Caco-2 (cell line): ENCODE results near the gene DCP2. TPM values are rescaled to one million over a fixed set of nuclear protein-coding genes. Genes with fewer than 3 reads are reported as not detected.
A peak's percentile ranks its signal among the peaks of the same experiment; 100 is the strongest.

Experiments
- BruUV-seq: library from RNA; stranded (reverse); fragments of 400-500 nt; replicated peaks from 2 replicates; lab custom pipeline; 2021; lab: Mats Ljungman, UMichigan
- CTCF ChIA-PET: fragments of 300-600 bp; sonication (Branson Sonifier 250); formaldehyde crosslinking; loops from one replicate; lab custom pipeline; 2022; ENCODE audit warnings: antibody characterized with exemption; lab: Charles Lee
- POLR2A ChIA-PET: fragments of 300-600 bp; sonication (Branson Sonifier 250); formaldehyde crosslinking; loops from one replicate; lab custom pipeline; 2022; ENCODE audit warnings: antibody characterized with exemption; lab: Charles Lee
- DNase-seq, 2 experiments: peaks; one replicate each; pipeline versions ENCODE4 v3.0.0 to v3.0.0-alpha.2; 2020 to 2022
- H3K27me3 ChIP-seq: replicated peaks from 2 replicates; pipeline ENCODE4 v1.6.0; 2011; ENCODE audit warnings: low read length; ENCODE audit not compliant: control insufficient read depth, insufficient read depth
- H3K36me3 ChIP-seq: 2 replicates; pipeline ENCODE4 v1.5.1; 2011; ENCODE audit warnings: low read length; ENCODE audit not compliant: control insufficient read depth, insufficient read depth
- H3K4me1 ChIP-seq: fragments of 250-450 bp; sonication (Bioruptor Pico); 2 replicates; pipeline ENCODE4 v1.5.1; 2020; ENCODE audit warnings: mild to moderate bottlenecking
- H3K4me3 ChIP-seq: 2 replicates; pipeline ENCODE4 v1.5.1; 2011; ENCODE audit warnings: low read depth, mild to moderate bottlenecking, control low read depth, low read length
- H3K9me3 ChIP-seq: fragments of 250-450 bp; sonication (Bioruptor Pico); 2 replicates; pipeline ENCODE4 v1.5.1; 2020; ENCODE audit warnings: mild to moderate bottlenecking, moderate library complexity
- H3K27ac Mint-ChIP-seq: one replicate; pipeline ENCODE4 v1.8.0; 2022; ENCODE audit warnings: mixed read lengths; ENCODE audit not compliant: unreplicated experiment
- H3K27me3 Mint-ChIP-seq: one replicate; pipeline ENCODE4 v1.8.0; 2022; ENCODE audit warnings: mixed read lengths; ENCODE audit not compliant: insufficient read depth, unreplicated experiment
- H3K36me3 Mint-ChIP-seq: one replicate; pipeline ENCODE4 v1.8.0; 2022; ENCODE audit warnings: mild to moderate bottlenecking, mixed read lengths; ENCODE audit not compliant: insufficient read depth, unreplicated experiment
- H3K4me1 Mint-ChIP-seq: one replicate; pipeline ENCODE4 v1.8.0; 2022; ENCODE audit warnings: low read depth, mixed read lengths; ENCODE audit not compliant: unreplicated experiment
- H3K4me3 Mint-ChIP-seq: one replicate; pipeline ENCODE4 v1.8.0; 2022; ENCODE audit warnings: mild to moderate bottlenecking, moderate library complexity, mixed read lengths; ENCODE audit not compliant: unreplicated experiment
- H3K9me3 Mint-ChIP-seq: one replicate; pipeline ENCODE4 v1.8.0; 2022; ENCODE audit warnings: mixed read lengths; ENCODE audit not compliant: unreplicated experiment
- CTCF ChIP-seq, 2 experiments: fragments of 200-600 bp in 1 of 2; IDR thresholded peaks; 1 replicate in 1 of 2; 2 replicates in 1 of 2; pipeline versions ENCODE4 v1.5.1 to v1.8.0; 2011 to 2022; ENCODE audit warnings: antibody characterized with exemption in 1 of 2, control low read depth in 1 of 2, inconsistent platforms in 1 of 2, low read depth in 1 of 2, low read length in 1 of 2, mild to moderate bottlenecking in 1 of 2, moderate library complexity in 1 of 2; ENCODE audit not compliant: insufficient read depth in 1 of 2, severe bottlenecking in 1 of 2, unreplicated experiment in 1 of 2
- intact Hi-C: fragments of 100-400 bp; cut with micrococcal nuclease; formaldehyde crosslinking; loops from one replicate; pipeline ENCODE4 v1.10.0; 2022; ENCODE audit not compliant: unreplicated experiment
- total RNA-seq: library from RNA; stranded (reverse); gene quantifications from 2 replicates; pipeline ENCODE4 v1.2.3, GENCODE V29; 2022

Gene DCP2
- total RNA-seq, 1 experiment from 2014 or later, result 149 TPM

DNA sequence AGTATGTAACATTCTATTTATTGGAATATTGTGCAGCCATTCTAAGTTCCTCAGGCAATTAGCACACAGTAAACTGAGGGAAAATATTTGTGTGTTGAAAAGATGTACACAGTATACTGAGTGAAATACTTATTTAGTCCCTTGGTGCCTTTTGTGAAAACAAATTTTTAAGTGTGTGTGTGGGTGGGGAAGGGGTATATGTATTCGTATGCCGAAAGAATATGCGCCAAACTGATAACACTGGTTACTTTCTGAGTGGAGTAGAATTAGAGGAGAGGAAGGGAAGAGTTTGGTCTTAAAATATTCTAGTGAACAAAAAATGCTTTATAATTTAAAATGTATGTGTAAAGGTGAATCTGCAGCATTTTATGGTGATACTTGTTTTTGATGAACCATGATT, 3.1 kb downstream of the DCP2 start:
- POLR2A ChIA-PET, result no interaction called here
- Histone ChIP-seq H3K4me3 (no peak overlapping the region), H3K36me3 (no peaks in the 10 kb centered on the region), H3K9me3 (no peaks in the 10 kb centered on the region), H3K4me1 (peaks cover 24% of the 10 kb centered on the region), H3K27me3 (no peaks in the 10 kb centered on the region)
- Mint-ChIP-seq H3K36me3 (peaks cover 56% of the 10 kb centered on the region), H3K27ac (no peak overlapping the region), H3K4me1 (peaks cover 35% of the 10 kb centered on the region), H3K27me3 (no peaks in the 10 kb centered on the region), H3K4me3 (peak overlapping the region; percentile 36), H3K9me3 (no peaks in the 10 kb centered on the region)
- no peak for TF ChIP-seq CTCF (IDR thresholded peaks at IDR 0.05; ENCODE audit: insufficient read depth in 1 of 2, low read depth in 1 of 2, low read length in 1 of 2, severe bottlenecking in 1 of 2, unreplicated experiment in 1 of 2)
- DNase-seq, result no peak
- no TSS peak for BruUV-seq
- CTCF ChIA-PET, result no interaction called here
- intact Hi-C loops, result no loop called here

DNA sequence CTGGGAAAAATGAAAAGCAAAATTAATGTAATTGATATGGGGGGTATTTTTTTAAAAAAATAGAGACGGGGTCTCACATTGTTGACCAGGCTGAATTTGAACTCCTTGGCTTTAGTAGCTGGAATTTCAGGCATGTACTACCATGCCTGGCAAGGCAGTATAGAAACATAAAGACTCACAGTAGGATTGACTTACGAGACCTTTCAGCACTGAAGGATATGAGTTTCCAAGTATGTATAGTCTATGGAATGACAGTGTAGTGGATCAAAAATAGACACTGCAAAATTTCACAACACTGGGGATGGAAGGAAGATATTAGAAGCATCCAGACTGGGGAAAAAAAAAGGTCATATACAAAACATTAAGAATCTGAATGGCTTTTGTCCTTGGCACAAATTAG, 6.8 kb downstream of the DCP2 start:
- intact Hi-C loops, result no loop called here
- H3K4me1 ChIP-seq, result peaks cover 13% of the 10 kb centered on the region; the same call in 1 of the 2 replicates
- H3K27me3 Mint-ChIP-seq, result no peaks in the 10 kb centered on the region
- no TSS peak for BruUV-seq
- H3K9me3 ChIP-seq, result no peaks in the 10 kb centered on the region
- H3K36me3 Mint-ChIP-seq, result peaks cover 58% of the 10 kb centered on the region
- peaks cover 22% of the 10 kb centered on the region for H3K4me1 Mint-ChIP-seq
- no peak for DNase-seq
- TF ChIP-seq CTCF (IDR thresholded peaks at IDR 0.05; ENCODE audit: insufficient read depth in 1 of 2, low read depth in 1 of 2, low read length in 1 of 2, severe bottlenecking in 1 of 2, unreplicated experiment in 1 of 2), result no peak
- H3K9me3 Mint-ChIP-seq, result no peaks in the 10 kb centered on the region
- POLR2A ChIA-PET, result no interaction called here
- no peak overlapping the region for H3K27ac Mint-ChIP-seq
- H3K4me3 ChIP-seq, result no peak overlapping the region
- no peaks in the 10 kb centered on the region; the same call in 1 of the 2 replicates for H3K36me3 ChIP-seq
- H3K4me3 Mint-ChIP-seq, result no peak overlapping the region
- no peaks in the 10 kb centered on the region for H3K27me3 ChIP-seq
- CTCF ChIA-PET, result no interaction called here

- peaks cover 16% of the 10 kb centered on the region for H3K4me1 Mint-ChIP-seq
- Histone ChIP-seq H3K36me3 (no peaks in the 10 kb centered on the region; the same call in none of the 2 replicates), H3K4me3 (no peak overlapping the region), H3K4me1 (0 out of 2 replicates have a peak, but pooled peaks cover 3% of the 10 kb centered on the region), H3K9me3 (no peaks in the 10 kb centered on the region), H3K27me3 (no peaks in the 10 kb centered on the region)
- no peak overlapping the region for H3K27ac Mint-ChIP-seq
- peaks cover 67% of the 10 kb centered on the region for H3K36me3 Mint-ChIP-seq
- intact Hi-C loops, result no loop called here
- no peak for TF ChIP-seq CTCF (IDR thresholded peaks at IDR 0.05; ENCODE audit: insufficient read depth in 1 of 2, low read depth in 1 of 2, low read length in 1 of 2, severe bottlenecking in 1 of 2, unreplicated experiment in 1 of 2)
- H3K4me3 Mint-ChIP-seq, result no peak overlapping the region
- DNase-seq, result no peak
- BruUV-seq, result no TSS peak
- POLR2A ChIA-PET, result no interaction called here
- CTCF ChIA-PET, result interaction anchor here (1.0 kb wide), 1 partner anchor 10 kb away, joined by 3 read pairs; no protein-coding TSS in a partner anchor
- no peaks in the 10 kb centered on the region for H3K27me3 Mint-ChIP-seq
- no peaks in the 10 kb centered on the region for H3K9me3 Mint-ChIP-seq
Measured at GRCh38 chr5:112986224-112986623, 9.6 kb downstream of the DCP2 start.
